ENCODE measurements around the gene KCNMB1. TPM values are rescaled to one million over a fixed set of nuclear protein-coding genes. Genes with fewer than 3 reads are reported as not detected.

The KCNMB1 gene
- total and polyA plus RNA-seq, 2 donors (not counting 1 experiment from before 2014, with no cell fraction given), result 0.06 TPM; not detected in 1

DNA sequence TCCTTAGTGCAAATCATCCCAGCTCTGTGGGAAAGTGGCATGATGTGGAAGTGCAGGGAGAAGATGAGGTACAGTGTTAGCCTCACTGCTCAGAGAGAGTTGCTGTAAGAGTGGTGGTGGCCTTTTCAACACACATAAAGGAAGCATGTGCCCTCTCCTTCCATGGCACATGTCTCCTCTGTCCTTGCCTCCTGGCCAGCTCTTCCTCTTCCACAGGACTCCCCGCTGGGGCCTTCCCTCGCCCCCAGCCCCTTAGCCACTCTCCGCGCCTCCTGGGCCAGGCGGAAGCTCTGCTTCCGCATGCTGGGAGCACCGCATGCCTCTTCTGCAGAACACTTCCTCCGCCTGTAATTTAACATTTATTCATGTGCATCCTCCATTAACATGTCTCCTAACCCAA, 4.8 kb upstream of the KCNMB1 start:
- ATAC-seq (ENCODE audit: low read depth), result peak; percentile 45
- Mint-ChIP-seq H3K9me3 (ENCODE audit: insufficient read depth) (no peaks in the 10 kb centered on the region), H3K27me3 (peaks cover 13% of the 10 kb centered on the region), H3K4me3 (peak overlapping the region; percentile 62), H3K4me1 (peaks cover 41% of the 10 kb centered on the region), H3K27ac (peak overlapping the region; percentile 44)
- Histone ChIP-seq H3K79me2 (ENCODE audit: control insufficient read depth, insufficient read depth, low read length) (no peaks in the 10 kb centered on the region), H4K20me1 (ENCODE audit: control insufficient read depth, insufficient read depth, low read length, poor library complexity, severe bottlenecking) (no peaks in the 10 kb centered on the region), H3K9ac (ENCODE audit: low read length) (peak overlapping the region; percentile 25), H3K27ac (ENCODE audit: low read length in 2 of 2) (peak overlapping the region; percentile 48 to 56), H3K27me3 (replicated peaks in 1 of 4; ENCODE audit: control extremely low read depth in 1 of 4, control insufficient read depth in 3 of 4, insufficient read depth in 4 of 4, low read length in 3 of 4) (no peaks in the 10 kb centered on the region), H3K4me3 (ENCODE audit: control extremely low read depth in 1 of 5, extremely low read depth in 1 of 5, insufficient read depth in 1 of 5, low read depth in 2 of 5, low read length in 4 of 5) (peak overlapping the region in 1 of 5 experiments; percentile 32), H3K9me3 (ENCODE audit: control extremely low read depth in 1 of 3, control insufficient read depth in 2 of 3, insufficient read depth in 1 of 3, low read length in 2 of 3) (no peaks in the 10 kb centered on the region), H3K4me2 (replicated peaks; ENCODE audit: low read depth, low read length, poor library complexity, severe bottlenecking) (peak overlapping the region; percentile 56), H3K36me3 (replicated peaks in 1 of 2; ENCODE audit: control extremely low read depth in 1 of 2, control insufficient read depth in 1 of 2, extremely low read depth in 1 of 2, insufficient read depth in 2 of 2, low read length in 1 of 2) (no peaks in the 10 kb centered on the region), H2AFZ (ENCODE audit: insufficient read depth, low read depth, low read length, poor library complexity, severe bottlenecking) (peak overlapping the region; percentile 56), H3K4me1 (ENCODE audit: control insufficient read depth in 2 of 2, insufficient read depth in 2 of 2, low read length in 2 of 2) (peaks cover 33 to 36% of the 10 kb centered on the region in 2 donors)
- TF ChIP-seq EZH2 (IDR thresholded peaks at IDR 0.05; ENCODE audit: borderline replicate concordance, insufficient read depth, low read depth, low read length, poor library complexity, severe bottlenecking), result no peak
- TF ChIP-seq, protein P1, sequence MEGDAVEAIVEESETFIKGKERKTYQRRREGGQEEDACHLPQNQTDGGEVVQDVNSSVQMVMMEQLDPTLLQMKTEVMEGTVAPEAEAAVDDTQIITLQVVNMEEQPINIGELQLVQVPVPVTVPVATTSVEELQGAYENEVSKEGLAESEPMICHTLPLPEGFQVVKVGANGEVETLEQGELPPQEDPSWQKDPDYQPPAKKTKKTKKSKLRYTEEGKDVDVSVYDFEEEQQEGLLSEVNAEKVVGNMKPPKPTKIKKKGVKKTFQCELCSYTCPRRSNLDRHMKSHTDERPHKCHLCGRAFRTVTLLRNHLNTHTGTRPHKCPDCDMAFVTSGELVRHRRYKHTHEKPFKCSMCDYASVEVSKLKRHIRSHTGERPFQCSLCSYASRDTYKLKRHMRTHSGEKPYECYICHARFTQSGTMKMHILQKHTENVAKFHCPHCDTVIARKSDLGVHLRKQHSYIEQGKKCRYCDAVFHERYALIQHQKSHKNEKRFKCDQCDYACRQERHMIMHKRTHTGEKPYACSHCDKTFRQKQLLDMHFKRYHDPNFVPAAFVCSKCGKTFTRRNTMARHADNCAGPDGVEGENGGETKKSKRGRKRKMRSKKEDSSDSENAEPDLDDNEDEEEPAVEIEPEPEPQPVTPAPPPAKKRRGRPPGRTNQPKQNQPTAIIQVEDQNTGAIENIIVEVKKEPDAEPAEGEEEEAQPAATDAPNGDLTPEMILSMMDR (IDR thresholded peaks at IDR 0.05), result no peak
- DNase-seq, result peak; percentile 44
- 50% methylated on average over 8 of the region's 8 CpGs for WGBS (ENCODE audit: insufficient coverage)
- intact Hi-C loops (cut with micrococcal nuclease), result no loop called here
- CTCF ChIA-PET, result interaction anchor here (1.9 kb wide), 1 partner anchor 55 kb away, joined by 5 read pairs; no protein-coding TSS in a partner anchor
- POLR2A ChIA-PET, result no interaction called here

DNA sequence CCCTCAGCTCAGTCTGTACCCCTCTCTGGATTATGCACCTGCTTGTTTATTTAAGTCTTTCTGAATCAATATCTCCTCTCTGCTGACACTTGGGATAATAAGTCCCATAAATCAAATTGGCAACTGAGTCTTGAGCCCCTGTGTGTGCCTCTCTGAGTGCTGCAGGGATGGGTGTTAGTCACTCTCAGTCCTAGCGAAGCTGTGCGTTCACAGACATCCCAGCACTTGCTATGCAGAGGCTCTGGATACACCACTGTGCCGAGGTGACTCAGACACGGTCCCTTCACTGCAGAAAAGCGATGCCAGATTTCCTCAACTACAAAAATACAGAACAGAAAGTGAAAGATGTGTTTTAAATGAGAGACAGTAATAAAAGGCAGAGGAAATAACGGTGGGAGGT, 4.1 kb upstream of the KCNMB1 start:
- WGBS (ENCODE audit: insufficient coverage), result 64% methylated on average over 2 of the region's 6 CpGs
- H3K4me1 ChIP-seq (ENCODE audit: control insufficient read depth in 2 of 2, insufficient read depth in 2 of 2, low read length in 2 of 2), result peaks cover 33 to 37% of the 10 kb centered on the region in 2 donors
- ChIA-PET CTCF (no interaction called here), POLR2A (no interaction called here)
- intact Hi-C loops (cut with micrococcal nuclease), result no loop called here
- H3K79me2 ChIP-seq (ENCODE audit: control insufficient read depth, insufficient read depth, low read length), result no peaks in the 10 kb centered on the region
- Mint-ChIP-seq H3K4me3 (peak overlapping the region; percentile 62), H3K9me3 (ENCODE audit: insufficient read depth) (no peaks in the 10 kb centered on the region), H3K27ac (peak overlapping the region; percentile 44), H3K27me3 (peaks cover 19% of the 10 kb centered on the region), H3K4me1 (peaks cover 42% of the 10 kb centered on the region)
- peak overlapping the region in 3 of 5 experiments; percentile 2 to 32 (median 7) for H3K4me3 ChIP-seq (ENCODE audit: control extremely low read depth in 1 of 5, extremely low read depth in 1 of 5, insufficient read depth in 1 of 5, low read depth in 2 of 5, low read length in 4 of 5)
- no peak for TF ChIP-seq EZH2 (IDR thresholded peaks at IDR 0.05; ENCODE audit: borderline replicate concordance, insufficient read depth, low read depth, low read length, poor library complexity, severe bottlenecking)
- TF ChIP-seq, protein P1 (IDR thresholded peaks at IDR 0.05), result no peak
- peak overlapping the region; percentile 25 for H3K9ac ChIP-seq (ENCODE audit: low read length)
- H4K20me1 ChIP-seq (ENCODE audit: control insufficient read depth, insufficient read depth, low read length, poor library complexity, severe bottlenecking), result no peaks in the 10 kb centered on the region
- peak overlapping the region; percentile 56 for H2AFZ ChIP-seq (ENCODE audit: insufficient read depth, low read depth, low read length, poor library complexity, severe bottlenecking)
- H3K9me3 ChIP-seq (ENCODE audit: control extremely low read depth in 1 of 3, control insufficient read depth in 2 of 3, insufficient read depth in 1 of 3, low read length in 2 of 3), result no peaks in the 10 kb centered on the region
- peak; percentile 68 for ATAC-seq (ENCODE audit: low read depth)
- H3K27ac ChIP-seq (ENCODE audit: low read length in 2 of 2), result peak overlapping the region; percentile 48 to 56
- no peaks in the 10 kb centered on the region for H3K36me3 ChIP-seq (replicated peaks in 1 of 2; ENCODE audit: control extremely low read depth in 1 of 2, control insufficient read depth in 1 of 2, extremely low read depth in 1 of 2, insufficient read depth in 2 of 2, low read length in 1 of 2)
- peak overlapping the region; percentile 56 for H3K4me2 ChIP-seq (replicated peaks; ENCODE audit: low read depth, low read length, poor library complexity, severe bottlenecking)
- H3K27me3 ChIP-seq (replicated peaks in 1 of 4; ENCODE audit: control extremely low read depth in 1 of 4, control insufficient read depth in 3 of 4, insufficient read depth in 4 of 4, low read length in 3 of 4), result peaks cover 0 to 3% (median 0%) of the 10 kb centered on the region in 4 experiments
- DNase-seq, result peak; percentile 50

All from B cell (primary cell).